CD4-positive, alpha-beta T cell treated with Interleukin-21 for 1 hour (primary cell): ENCODE measurements around the gene POFUT2.

ENCODE experiments used
- DNase-seq: peaks from one replicate; pipeline ENCODE4 v3.0.0-alpha.2; 2020

The POFUT2 gene

GRCh38 chr21:45217010-45217409, 70.7 kb downstream of the POFUT2 start:
- no peak for DNase-seq

GRCh38 chr21:45215213-45215612, 72.5 kb downstream of the POFUT2 start:
- no peak for DNase-seq
